A549 (cell line): ENCODE results near the gene CORO2A. TPM values are rescaled to one million over a fixed set of nuclear protein-coding genes. Genes with fewer than 3 reads are reported as not detected.

ENCODE experiments used
- ATAC-seq, 2 experiments: fragments of 200-7000 bp in 1 of 2; fragments of >200 bp in 1 of 2; cut with Nextera tagmentation in 1 of 2; cut with Tn5 transposase in 1 of 2; 3 replicates each; pipeline versions ENCODE4 v1.8.0 to v1.9.1; 2018 to 2020; ENCODE audit warnings: mild to moderate bottlenecking in 1 of 2, moderate library complexity in 1 of 2
- CTCF ChIA-PET: fragments of 300-600 bp; sonication (Branson Sonifier 250); formaldehyde crosslinking; extraction: SDS; loops from one replicate; lab custom pipeline; 2021; ENCODE audit warnings: antibody characterized with exemption, inconsistent platforms; lab: Yijun Ruan, JAX
- POLR2A ChIA-PET: fragments of 350-600 bp; formaldehyde crosslinking; extraction: SDS; loops from one replicate; lab custom pipeline; 2021; ENCODE audit warnings: antibody characterized with exemption, inconsistent platforms; lab: Yijun Ruan, JAX
- DNase-seq, 2 experiments: peaks; one replicate each; pipeline versions ENCODE4 v3.0.0 to v3.0.0-alpha.2; 2011 to 2016; ENCODE audit warnings: low read depth in 1 of 2, low spot score in 1 of 2
- FAIRE-seq: peaks from 2 replicates; lab custom pipeline; 2011; peaks lifted over from hg19 to GRCh38; lab: Jason Lieb, UNC
- H3K27ac ChIP-seq, 2 experiments: fragments of >200 bp; sonication (Bioruptor Twin); formaldehyde crosslinking; 3 replicates each; pipeline ENCODE4 v1.5.1; 2016 to 2017
- H3K4me1 ChIP-seq: fragments of >200 bp; sonication (Bioruptor Twin); formaldehyde crosslinking; 3 replicates; pipeline ENCODE4 v1.6.1; 2016
- H3K4me2 ChIP-seq: fragments of >200 bp; sonication (Bioruptor Twin); formaldehyde crosslinking; 3 replicates; pipeline ENCODE4 v1.6.1; 2016
- H3K4me3 ChIP-seq: fragments of >200 bp; sonication (Bioruptor Twin); formaldehyde crosslinking; 3 replicates; pipeline ENCODE4 v1.5.1; 2016
- H3K9me3 ChIP-seq: fragments of >200 bp; sonication (Bioruptor Twin); formaldehyde crosslinking; 3 replicates; pipeline ENCODE4 v1.6.1; 2016
- CEBPB ChIP-seq, 2 experiments: fragments of >200 bp in 1 of 2; sonication (Bioruptor Twin) in 1 of 2; formaldehyde crosslinking in 1 of 2; IDR thresholded peaks; 2 replicates each; pipeline ENCODE4 v1.6.1; 2012 to 2016
- EHMT2 ChIP-seq: fragments of 200-600 bp; sonication (generic); IDR thresholded peaks from 2 replicates; pipeline ENCODE4 v1.6.1; 2016; ENCODE audit warnings: antibody characterized with exemption, low read depth, mild to moderate bottlenecking, moderate library complexity
- ESRRA ChIP-seq: fragments of 150-350 bp; IDR thresholded peaks from 2 replicates; pipeline ENCODE4 v1.6.1; 2014; ENCODE audit warnings: mild to moderate bottlenecking, low read length, borderline replicate concordance
- FOSB ChIP-seq: fragments of 250-450 bp; sonication (Bioruptor Pico); IDR thresholded peaks from 2 replicates; pipeline ENCODE4 v1.5.0; 2020; ENCODE audit warnings: mild to moderate bottlenecking, moderate library complexity
- FOSL2 ChIP-seq, 2 experiments: fragments of 450-650 bp in 1 of 2; fragments of >200 bp in 1 of 2; sonication (Bioruptor Twin) in 1 of 2; formaldehyde crosslinking; IDR thresholded peaks; 2 replicates each; pipeline versions ENCODE4 v1.5.0 to v1.6.1; 2016 to 2020; ENCODE audit warnings: mild to moderate bottlenecking in 1 of 2, moderate library complexity in 1 of 2
- FOXS1 ChIP-seq: fragments of 250-450 bp; sonication (Bioruptor Pico); IDR thresholded peaks from 2 replicates; pipeline ENCODE4 v1.5.0; 2020; ENCODE audit warnings: mild to moderate bottlenecking, moderate library complexity
- MAFK ChIP-seq: fragments of 450-650 bp; IDR thresholded peaks from 2 replicates; pipeline ENCODE4 v1.6.1; 2014; ENCODE audit not compliant: partially characterized antibody
- MAZ ChIP-seq: fragments of 150-350 bp; IDR thresholded peaks from 2 replicates; pipeline ENCODE4 v1.6.1; 2014; ENCODE audit warnings: antibody characterized with exemption, low read depth, low read length, borderline replicate concordance
- NFE2L2 ChIP-seq: fragments of 150-350 bp; conservative IDR thresholded peaks from 2 replicates; pipeline ENCODE4 v1.6.1; 2014; ENCODE audit warnings: low read length
- NR3C1 ChIP-seq: fragments of >200 bp; sonication (Bioruptor Twin); formaldehyde crosslinking; IDR thresholded peaks from 3 replicates; pipeline ENCODE4 v1.6.1; 2017
- PHF8 ChIP-seq: fragments of 200-600 bp; sonication (generic); IDR thresholded peaks from 2 replicates; pipeline ENCODE4 v1.6.1; 2016; ENCODE audit warnings: low read depth, mild to moderate bottlenecking, antibody characterized with exemption, moderate library complexity, borderline replicate concordance
- POLR2A ChIP-seq: IDR thresholded peaks from 2 replicates; pipeline ENCODE4 v1.6.1; 2012; ENCODE audit warnings: mild to moderate bottlenecking, low read length
- POLR2AphosphoS2 ChIP-seq: conservative IDR thresholded peaks from 2 replicates; pipeline ENCODE4 v1.6.1; 2012; ENCODE audit warnings: low read length, improper control_type of control experiment, inconsistent platforms
- RARB ChIP-seq: fragments of 250-450 bp; sonication (Bioruptor Pico); IDR thresholded peaks from 2 replicates; pipeline ENCODE4 v1.8.0; 2021; ENCODE audit warnings: mild to moderate bottlenecking, moderate library complexity
- RCOR1 ChIP-seq: fragments of 150-350 bp; IDR thresholded peaks from 2 replicates; pipeline ENCODE4 v1.6.1; 2014; ENCODE audit warnings: antibody characterized with exemption, low read length, low read depth
- REST ChIP-seq: fragments of 200-600 bp; sonication (generic); IDR thresholded peaks from 2 replicates; pipeline ENCODE4 v1.6.1; 2016; ENCODE audit warnings: antibody characterized with exemption, mild to moderate bottlenecking, moderate library complexity
- WGBS: methylation state at CpG from one replicate; pipeline ENCODE4 v1.1.6; 2017; ENCODE audit errors: missing lambda C conversion rate; 5-methylcytosine and 5-hydroxymethylcytosine counted together
- polyA plus RNA-seq, 4 experiments: library from polyadenylated mRNA; depleted of rRNA in 3 of 4; stranded (reverse); fragments of >200 nt; fragmentation: RNase III in 1 of 4; extraction: RNeasy Plus Mini Kit Qiagen cat#74134 plus additional on column Dnase treatment in 1 of 4; gene quantifications; 2 replicates in 3 of 4; 3 replicates in 1 of 4; pipeline ENCODE4 v1.2.3, GENCODE V29; 2011 to 2017
- TF ChIP-seq, protein P1 (sequence below): fragments of >200 bp; sonication (Bioruptor Twin); formaldehyde crosslinking; IDR thresholded peaks from 2 replicates; pipeline ENCODE4 v1.6.1; 2016

Gene CORO2A
- polyA plus RNA-seq, 2 of the 4 experiments (the other 2 are of a cell fraction), result 0.49 to 2.0 TPM

DNA sequence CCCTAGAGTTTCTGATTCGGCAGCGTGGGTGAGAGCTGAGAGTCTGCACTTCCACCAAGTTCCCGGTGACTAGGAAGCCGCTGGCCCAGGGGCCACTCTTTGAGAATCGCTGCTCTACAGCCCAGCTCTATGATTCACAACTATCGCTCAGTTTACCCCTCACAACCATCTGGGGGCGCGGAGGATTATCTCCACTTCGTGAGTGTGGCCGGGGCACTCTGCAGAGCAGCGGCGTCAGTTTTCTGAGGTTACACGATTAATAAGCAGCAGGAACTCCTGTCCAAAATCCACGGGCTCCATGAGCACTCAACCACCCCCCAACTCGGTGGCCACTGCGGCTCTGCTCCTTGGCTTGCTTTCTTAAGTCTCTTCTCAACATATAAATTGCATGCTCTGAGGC, 19.3 kb downstream of the CORO2A start:
- no peak overlapping the region for H3K27ac ChIP-seq
- H3K9me3 ChIP-seq, result no peaks in the 10 kb centered on the region
- no peak overlapping the region for H3K4me2 ChIP-seq
- H3K4me1 ChIP-seq, result 0 out of 3 replicates have a peak, but pooled peaks cover 3% of the 10 kb centered on the region
- 83% methylated on average over 16 of the region's 16 CpGs for WGBS
- no peak overlapping the region for H3K4me3 ChIP-seq
- no peak for ATAC-seq
- CTCF ChIA-PET, result interaction anchor here (1.0 to 1.6 kb wide), 4 partner anchors 11 to 99 kb away, joined by 3 to 5 read pairs (median 4); no protein-coding TSS in a partner anchor
- no peak for FAIRE-seq
- POLR2A ChIA-PET, result no interaction called here
- no peak for DNase-seq
- TF ChIP-seq RCOR1 (no peak), MAZ (no peak), MAFK (no peak), POLR2AphosphoS2 (no peak)
- TF ChIP-seq, protein P1, sequence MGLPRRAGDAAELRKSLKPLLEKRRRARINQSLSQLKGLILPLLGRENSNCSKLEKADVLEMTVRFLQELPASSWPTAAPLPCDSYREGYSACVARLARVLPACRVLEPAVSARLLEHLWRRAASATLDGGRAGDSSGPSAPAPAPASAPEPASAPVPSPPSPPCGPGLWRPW, result no peak

- 94% methylated on average over 3 of the region's 3 CpGs for WGBS
- peak; percentile 14 to 55; a peak in 3 of 6 replicates for ATAC-seq
- Histone ChIP-seq H3K9me3 (no peaks in the 10 kb centered on the region), H3K4me1 (0 out of 3 replicates have a peak, but pooled peaks cover 3% of the 10 kb centered on the region), H3K4me3 (no peak overlapping the region), H3K4me2 (no peak overlapping the region), H3K27ac (no peak overlapping the region)
- no peak for FAIRE-seq
- POLR2A ChIA-PET, result no interaction called here
- no peak for TF ChIP-seq CEBPB (IDR thresholded peaks at IDR 0.05)
- TF ChIP-seq FOSL2 (IDR thresholded peaks at IDR 0.05), result no peak
- TF ChIP-seq FOSL2 (CRISPR knock-in tag; IDR thresholded peaks at IDR 0.05), result no peak
- no peak for TF ChIP-seq EHMT2
- no peak for TF ChIP-seq NR3C1
- no peak for TF ChIP-seq FOSB
- no peak for TF ChIP-seq PHF8
- no peak for TF ChIP-seq ESRRA
- TF ChIP-seq NFE2L2, result no peak
- CTCF ChIA-PET, result interaction anchor here (1.1 to 2.1 kb wide), 3 partner anchors 11 to 249 kb away, joined by 4 to 5 read pairs (median 4); partner anchors contain the start of gene TRMO
- peak in 1 of 2 experiments; percentile 10 for DNase-seq
These were observed 19.8 kb downstream of the CORO2A start for GRCh38 chr9:98172604-98173003.

GRCh38 chr9:98171176-98171925, 21.1 kb downstream of the CORO2A start:
- 72% methylated on average over 12 of the region's 16 CpGs for WGBS
- H3K4me2 ChIP-seq, result no peak overlapping the region
- ChIA-PET POLR2A (no interaction called here), CTCF (interaction anchor here (1.2 to 2.1 kb wide), 5 partner anchors 9 to 248 kb away, joined by 3 to 5 read pairs (median 4); partner anchors contain the start of gene TRMO)
- FAIRE-seq (no peak), ATAC-seq (no peak), DNase-seq (no peak)
- H3K4me1 ChIP-seq, result 0 out of 3 replicates have a peak, but pooled peaks cover 3% of the 10 kb centered on the region
- TF ChIP-seq FOXS1 (CRISPR knock-in tag), result no peak
- TF ChIP-seq POLR2A, result no peak
- no peak for TF ChIP-seq REST
- TF ChIP-seq RARB (CRISPR knock-in tag), result no peak
- H3K9me3 ChIP-seq, result no peaks in the 10 kb centered on the region
- H3K4me3 ChIP-seq, result no peak overlapping the region
- H3K27ac ChIP-seq, result no peak overlapping the region
